ENCODE measurements around the gene SSTR3. TPM values are rescaled to one million over a fixed set of nuclear protein-coding genes. Genes with fewer than 3 reads are reported as not detected.

SSTR3 gene
- polyA plus RNA-seq, 1 donor = 0.54 TPM

DNA sequence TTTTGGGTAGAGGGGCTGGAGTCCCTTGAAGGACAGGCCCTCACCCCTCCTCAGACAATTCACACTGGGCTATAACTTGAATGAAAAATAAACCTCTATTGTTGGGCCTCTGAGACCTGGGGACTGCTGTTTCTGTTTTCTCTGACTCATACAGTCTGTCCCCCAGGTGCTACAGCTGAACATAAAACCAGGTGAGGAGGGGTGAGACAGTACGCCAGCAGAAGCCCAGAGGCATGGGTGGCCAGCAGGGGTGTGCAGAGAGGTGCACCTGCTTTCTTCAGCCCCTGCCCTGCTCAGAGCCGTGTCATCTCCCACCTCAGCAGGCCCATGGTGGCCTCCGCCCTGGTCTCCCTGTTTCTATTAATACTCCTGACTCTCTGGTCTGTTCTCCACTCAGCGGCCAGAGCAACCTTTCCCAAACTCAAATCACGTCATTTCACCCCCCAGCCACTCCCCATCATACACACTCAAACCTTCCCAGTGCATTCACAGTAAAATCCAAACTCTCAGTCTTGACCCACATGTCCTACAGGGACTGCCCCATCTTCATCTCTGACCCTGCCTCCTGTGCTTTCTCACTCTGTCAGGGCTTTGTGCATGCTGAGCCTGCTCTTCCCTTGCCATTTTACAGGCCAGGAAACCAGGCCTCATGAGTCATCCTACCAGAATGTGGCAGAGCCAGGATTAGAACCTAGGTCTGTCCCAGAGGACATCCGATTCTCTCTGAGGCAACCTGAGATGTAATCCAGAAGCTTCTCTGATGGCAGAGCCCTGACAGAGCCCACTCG lies 57.2 kb downstream of the SSTR3 start:
- Histone ChIP-seq H3K27ac (ENCODE audit: low read length) (no peak overlapping the region), H3K27me3 (ENCODE audit: control insufficient read depth, insufficient read depth, low read length) (no peaks in the 10 kb centered on the region), H3K4me3 (ENCODE audit: low read length) (no peak overlapping the region), H3K9me3 (ENCODE audit: control insufficient read depth, low read depth, low read length) (no peaks in the 10 kb centered on the region), H3K36me3 (ENCODE audit: control insufficient read depth, insufficient read depth, low read length) (no peaks in the 10 kb centered on the region), H3K4me1 (ENCODE audit: control insufficient read depth, insufficient read depth, low read length) (no peaks in the 10 kb centered on the region)
- 80% methylated on average over 1 of the region's 7 CpGs for WGBS (ENCODE audit: insufficient coverage, low lambda C conversion rate)
- DNase-seq = no peak

Other genes starting within 250 kb of the SSTR3 start
- 87.6 TPM for gene TST, start 193.0 kb downstream of the SSTR3 start, polyA plus RNA-seq
- gene MPST, start 192.7 kb downstream of the SSTR3 start, polyA plus RNA-seq = 134 TPM
- 14.1 TPM for gene KCTD17, start 160.7 kb downstream of the SSTR3 start, polyA plus RNA-seq
- gene TMPRSS6, start 102.8 kb downstream of the SSTR3 start, polyA plus RNA-seq = 3.8 TPM
- 7.2 TPM for gene IL2RB, start 62.6 kb downstream of the SSTR3 start, polyA plus RNA-seq
- gene C1QTNF6, start 24.2 kb downstream of the SSTR3 start, polyA plus RNA-seq = 18.6 TPM
- 22.6 TPM for gene RAC2, start 31.8 kb upstream of the SSTR3 start, polyA plus RNA-seq
- 4.3 TPM for gene CYTH4, start 70.0 kb upstream of the SSTR3 start, polyA plus RNA-seq
- gene ELFN2, start 215.0 kb upstream of the SSTR3 start, polyA plus RNA-seq = 0.27 TPM